Hematopoietic multipotent progenitor cell treated with erythropoietin and hydrocortisone succinate and interleukin-3 and kit ligand, for 6 days (in vitro differentiated cells): ENCODE data around the gene PPP1R27.
A peak's percentile ranks its signal among the peaks of the same experiment; 100 is the strongest.
"Not testable (repeated sequence)": the region's sequence is repeated elsewhere in the genome, so short reads cannot be mapped to it uniquely, and the experiment has no call there.

ENCODE experiments used
- DNase-seq: peaks from one replicate; pipeline ENCODE4 v3.0.0-alpha.2; 2015

Gene PPP1R27

GRCh38 chr17:81840826-81841778, 6.3 kb upstream of the PPP1R27 start:
- DNase-seq, result peak; percentile 25

- not testable (repeated sequence) for DNase-seq
These were observed 5.2 kb upstream of the PPP1R27 start for GRCh38 chr17:81840059-81840458.

DNA sequence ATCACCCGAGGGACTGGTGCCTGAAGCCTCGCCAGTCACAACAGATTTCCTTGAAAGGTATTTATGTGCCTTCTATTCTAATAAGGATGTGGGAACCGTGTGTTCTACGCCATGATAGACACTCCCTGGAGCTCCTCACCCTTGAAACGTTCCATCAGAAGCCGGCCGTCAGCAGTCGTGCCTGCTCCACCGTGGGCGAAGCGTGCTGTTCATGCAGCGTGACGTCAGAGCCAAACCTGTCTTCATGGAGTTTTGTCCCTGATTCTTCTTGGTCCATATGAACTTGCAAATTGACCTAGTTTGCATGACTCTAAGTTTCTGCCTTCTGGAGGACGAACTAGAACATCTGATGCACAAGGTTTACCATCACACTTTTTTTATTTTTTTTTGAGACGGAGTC, 4.5 kb upstream of the PPP1R27 start:
- DNase-seq, result no peak

DNA sequence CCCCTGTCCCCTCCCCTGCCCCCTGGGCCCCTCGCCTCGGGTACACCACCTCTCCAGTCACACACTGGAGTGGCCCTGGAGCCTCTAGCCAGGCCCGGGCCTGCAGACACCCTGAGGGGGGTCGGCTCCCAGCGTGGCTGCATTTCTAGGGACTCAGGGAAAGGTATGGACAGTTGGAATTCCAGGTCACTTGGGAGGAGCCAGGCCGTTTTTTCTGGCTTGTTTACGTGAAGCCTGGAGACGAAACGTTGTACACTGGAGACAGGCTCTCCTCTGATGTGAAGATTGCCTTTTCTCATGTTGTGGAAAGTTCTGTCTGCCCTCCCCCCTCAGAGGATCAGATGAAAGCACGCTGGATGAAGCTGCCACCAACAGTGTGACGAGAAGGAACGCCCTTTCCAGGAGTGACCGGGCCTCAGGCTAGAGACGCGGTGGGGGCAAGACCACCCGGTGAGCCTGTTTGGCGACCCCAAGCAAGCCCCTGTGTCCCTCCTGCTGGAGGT, 4.0 kb upstream of the PPP1R27 start:
- DNase-seq, result no peak

DNA sequence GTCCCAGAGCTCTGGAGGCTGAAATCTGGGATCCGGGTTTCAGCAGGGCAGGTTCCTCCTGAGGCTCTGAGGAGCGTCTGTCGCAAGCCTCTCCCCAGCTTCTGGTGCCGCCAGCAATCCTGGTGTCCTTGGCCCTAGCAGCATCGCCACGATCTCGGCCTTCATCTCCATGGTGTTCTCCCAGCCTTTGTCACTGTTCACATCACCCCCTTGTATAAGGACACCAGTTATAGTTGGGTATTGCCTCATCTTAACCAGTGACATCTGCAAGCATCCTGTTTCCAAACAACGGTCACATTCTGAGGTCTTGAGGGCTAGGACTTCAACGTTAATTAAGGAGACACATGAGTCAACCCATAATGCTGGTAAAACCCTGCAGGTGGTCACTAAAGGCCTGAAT, 2.8 kb upstream of the PPP1R27 start:
- peak; percentile 85 for DNase-seq

GRCh38 chr17:81833921-81834830, 674 bp downstream of the PPP1R27 start:
- DNase-seq, result no peak

GRCh38 chr17:81833160-81833920, 1.5 kb downstream of the PPP1R27 start, which contains the start of gene MCRIP1:
Gene MCRIP1, minus strand, starts transcription at chr17:81833291. Its CDS starts 8,785 bp downstream, at chr17:81824506.
- DNase-seq, result peak; percentile 96

DNA sequence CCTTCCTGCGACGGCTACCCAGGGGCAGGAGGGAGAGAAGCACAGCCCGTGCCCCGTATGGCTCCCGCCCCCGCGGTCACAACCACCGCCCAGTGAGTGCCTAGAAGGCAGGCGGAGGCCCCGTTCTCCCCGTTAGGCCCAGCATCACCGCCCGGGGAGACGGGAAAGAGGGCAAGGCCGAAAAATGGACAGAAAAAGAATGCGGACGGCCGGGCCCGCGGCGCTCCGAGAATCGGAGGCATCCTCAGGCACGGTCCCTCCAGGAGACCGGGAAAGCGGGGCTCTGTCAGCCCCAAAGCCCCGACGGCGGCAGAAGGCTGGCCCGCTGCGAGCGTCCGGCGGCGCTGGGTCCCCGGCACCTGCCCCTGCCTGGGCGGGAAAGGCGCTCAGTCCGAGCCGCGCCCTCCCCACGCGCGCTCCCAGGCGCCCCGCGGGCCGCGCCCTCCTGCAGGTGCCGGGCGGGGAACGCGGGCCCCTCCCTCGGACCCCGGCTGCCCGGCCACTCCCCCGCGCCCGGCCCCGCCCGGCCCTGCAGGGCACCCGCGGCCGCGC, 2.2 kb downstream of the PPP1R27 start:
- DNase-seq, result peak; percentile 67

GRCh38 chr17:81831957-81832607, 2.8 kb downstream of the PPP1R27 start:
- peak; percentile 80 for DNase-seq

GRCh38 chr17:81831563-81831956, 3.3 kb downstream of the PPP1R27 start:
- DNase-seq, result peak; percentile 81

- DNase-seq, result no peak
These were observed 5.0 kb downstream of the PPP1R27 start for GRCh38 chr17:81829858-81830257.

DNA sequence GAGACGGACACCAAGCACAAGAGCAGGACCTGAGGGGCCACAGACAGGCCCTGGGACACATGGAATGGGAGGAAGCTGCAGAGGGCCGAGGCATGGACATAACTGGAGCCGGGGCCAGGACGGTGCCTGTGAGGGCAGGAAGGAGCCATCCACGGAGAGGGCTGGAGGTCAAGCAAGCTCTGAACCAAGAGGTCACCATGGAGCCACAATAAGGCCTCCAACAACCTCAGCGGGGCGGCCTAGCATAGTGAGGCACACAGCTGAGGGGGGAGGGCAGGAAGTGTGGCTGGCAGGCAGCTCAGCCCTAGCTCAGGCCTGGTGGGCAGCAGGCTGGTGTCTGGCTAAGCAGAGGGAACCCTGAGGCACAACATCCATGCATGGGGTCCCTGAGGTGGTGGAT, 6.2 kb downstream of the PPP1R27 start:
- DNase-seq, result no peak

DNA sequence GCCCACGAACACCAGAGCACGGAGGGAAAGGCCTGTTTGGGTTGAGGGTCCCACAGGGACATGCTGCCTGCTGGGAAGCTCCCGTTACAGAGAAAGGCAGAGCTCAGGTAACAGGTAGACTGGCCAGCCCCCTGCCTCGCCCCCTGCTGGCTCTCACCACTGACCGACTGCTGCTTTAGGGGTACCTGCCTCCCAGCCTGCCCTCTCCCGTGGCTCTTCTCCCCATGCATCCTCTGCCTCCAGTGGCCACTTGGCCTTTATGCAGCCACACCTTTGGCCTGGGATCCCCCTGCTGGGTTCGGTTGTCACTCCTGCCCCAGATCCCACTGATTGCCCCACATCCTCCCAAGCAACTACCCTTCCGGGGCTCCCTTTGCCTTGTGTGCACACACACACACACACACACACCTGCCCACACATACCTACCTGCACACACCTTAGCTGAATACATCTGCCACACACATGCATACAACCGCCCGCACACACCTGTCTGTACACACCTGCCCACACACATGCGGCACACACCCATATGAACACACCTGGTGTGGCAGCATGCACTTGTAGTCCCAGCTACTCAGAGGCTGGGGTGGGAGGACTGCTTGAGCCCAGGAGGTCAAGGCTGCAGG, 8.9 kb downstream of the PPP1R27 start:
- no peak for DNase-seq

- no peak for DNase-seq
These were observed 10.3 kb downstream of the PPP1R27 start for GRCh38 chr17:81824595-81824994.

DNA sequence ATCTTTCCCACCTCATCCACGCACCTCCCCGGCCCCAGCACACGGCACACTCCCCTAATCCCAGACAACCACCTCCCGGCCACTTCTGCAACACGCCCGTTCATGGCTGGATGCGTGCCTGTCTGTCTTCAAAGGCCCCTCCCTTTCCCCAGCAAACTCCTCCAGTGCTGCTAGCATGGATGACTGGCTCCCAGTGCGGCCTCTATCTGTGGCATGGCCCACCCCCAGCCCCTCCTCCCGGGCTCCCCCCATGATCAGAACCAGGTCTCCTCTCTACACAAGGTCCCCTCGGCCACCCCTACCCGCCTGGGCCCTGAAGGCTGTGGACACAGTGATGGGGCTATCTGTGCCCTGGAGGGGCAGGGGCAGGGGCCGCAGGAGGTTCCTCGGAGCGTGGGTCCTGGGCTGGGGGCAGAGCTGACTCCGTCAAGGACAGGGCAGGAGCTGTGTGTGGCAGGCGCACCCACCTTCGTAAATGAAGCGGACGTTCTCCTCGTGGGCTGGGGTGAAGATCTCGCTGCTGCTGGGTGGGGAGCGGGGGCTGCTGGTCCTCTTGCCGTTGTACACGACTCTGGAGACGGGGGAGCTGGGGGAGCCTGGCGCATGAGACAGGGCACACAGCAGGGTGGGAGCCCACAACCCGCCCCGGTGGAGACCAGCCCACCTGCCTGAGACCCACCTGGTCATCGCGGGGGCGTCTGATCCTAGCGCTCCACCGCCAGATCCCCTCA, 10.9 kb downstream of the PPP1R27 start:
- no peak for DNase-seq

- no peak for DNase-seq
These were observed 11.6 kb downstream of the PPP1R27 start for GRCh38 chr17:81822996-81823819.

DNA sequence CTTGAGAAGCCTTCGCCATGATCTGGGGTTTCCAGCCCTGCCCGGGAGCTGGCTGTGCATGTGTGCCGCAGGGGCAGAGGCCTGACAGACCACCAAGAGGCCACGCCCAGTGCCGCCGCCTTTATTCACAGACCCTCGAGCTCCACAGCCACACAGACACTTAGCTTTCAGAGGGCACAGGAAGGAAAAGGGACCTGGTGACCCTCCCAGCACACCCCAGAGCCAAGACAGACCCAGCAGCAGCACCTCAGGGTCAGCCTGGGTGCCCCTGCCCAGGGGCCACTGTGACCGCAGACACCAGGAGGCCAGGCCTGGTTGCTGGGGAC, 12.6 kb downstream of the PPP1R27 start:
- DNase-seq, result no peak

DNA sequence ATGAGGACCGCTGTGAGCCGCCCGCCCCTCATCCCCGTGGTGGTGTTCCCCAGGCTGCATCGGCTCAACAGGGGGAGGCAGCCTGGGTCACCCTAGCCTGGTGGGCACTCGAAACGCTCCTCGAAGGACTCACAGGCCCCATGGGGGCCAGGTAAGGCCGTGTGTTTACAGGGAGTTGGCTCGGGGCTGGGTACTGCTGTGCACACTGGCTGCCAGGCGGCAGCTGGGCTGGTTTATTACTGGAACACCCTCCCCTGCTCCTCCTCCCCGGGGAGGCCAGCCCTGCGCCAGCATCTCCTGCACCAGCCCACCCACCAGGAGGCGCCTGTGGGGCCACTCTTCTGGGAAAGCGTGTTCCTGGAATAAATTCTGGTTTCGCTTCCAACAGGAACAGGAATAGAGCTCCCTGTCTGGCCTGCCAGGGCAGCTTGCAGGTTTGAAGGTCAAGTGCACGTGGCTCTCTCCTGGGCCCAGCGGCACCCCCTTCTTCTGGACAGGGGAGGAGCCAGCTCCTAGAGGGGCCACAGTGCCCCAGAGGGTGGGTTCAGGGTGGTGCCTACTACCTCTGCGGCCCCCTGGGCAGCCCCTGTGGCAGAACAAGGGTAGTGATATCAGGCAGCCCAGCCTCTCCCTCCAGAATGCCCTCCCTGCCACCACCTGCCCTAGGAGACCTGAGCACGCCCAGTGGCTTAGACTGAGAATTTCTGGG, 13.1 kb downstream of the PPP1R27 start:
- DNase-seq, result peak; percentile 84

- DNase-seq, result no peak
These were observed 13.7 kb downstream of the PPP1R27 start for GRCh38 chr17:81821147-81821546.
